Loucy (cell line): ENCODE results near the gene GOSR1.
"Not testable (repeated sequence)": the region's sequence is repeated elsewhere in the genome, so short reads cannot be mapped to it uniquely, and the experiment has no call there.

Source experiments
- CTCF ChIP-seq: fragments of 200-600 bp; sonication (generic); conservative IDR thresholded peaks from 2 replicates; pipeline ENCODE4 v1.5.1; 2014; ENCODE audit warnings: mild to moderate bottlenecking, antibody characterized with exemption, low read length
- EZH2phosphoT487 ChIP-seq: fragments of 200-600 bp; IDR thresholded peaks from 2 replicates; pipeline ENCODE4 v1.6.1; 2018; ENCODE audit warnings: antibody characterized with exemption, mild to moderate bottlenecking, moderate library complexity, borderline replicate concordance

GRCh38 chr17:30571404-30571803, 94.2 kb downstream of the GOSR1 start:
- TF ChIP-seq EZH2phosphoT487, CTCF: not testable (repeated sequence)
